ENCODE measurements around the gene ATXN1.
A peak's percentile ranks its signal among the peaks of the same experiment; 100 is the strongest.
"Not testable (repeated sequence)": the region's sequence is repeated elsewhere in the genome, so short reads cannot be mapped to it uniquely, and the experiment has no call there.

The ATXN1 gene

GRCh38 chr6:16473184-16473907, 287.9 kb downstream of the ATXN1 start:
- no peak for DNase-seq (ENCODE audit: low spot score)

GRCh38 chr6:16472349-16473069, 288.8 kb downstream of the ATXN1 start:
- no peak for DNase-seq (ENCODE audit: low spot score)

GRCh38 chr6:16471910-16472297, 289.4 kb downstream of the ATXN1 start:
- no peak for DNase-seq (ENCODE audit: low spot score)

GRCh38 chr6:16471222-16471909, 289.9 kb downstream of the ATXN1 start:
- no peak for DNase-seq (ENCODE audit: low spot score)

- no peak for DNase-seq (ENCODE audit: low spot score)
Measured at GRCh38 chr6:16470502-16471221, 290.6 kb downstream of the ATXN1 start.

GRCh38 chr6:16468991-16469615, 292.2 kb downstream of the ATXN1 start:
- no peak for DNase-seq (ENCODE audit: low spot score)

- no peak for DNase-seq (ENCODE audit: low spot score)
Measured at GRCh38 chr6:16466800-16467553, 294.3 kb downstream of the ATXN1 start.

- DNase-seq (ENCODE audit: low spot score): no peak
Measured at GRCh38 chr6:16464045-16464444, 297.2 kb downstream of the ATXN1 start.

- DNase-seq (ENCODE audit: low spot score): not testable (repeated sequence)
Measured at GRCh38 chr6:16463246-16463645, 298.0 kb downstream of the ATXN1 start.

- no peak for DNase-seq (ENCODE audit: low spot score)
Measured at GRCh38 chr6:16461491-16461890, 299.8 kb downstream of the ATXN1 start.

GRCh38 chr6:16459472-16459871, 301.8 kb downstream of the ATXN1 start:
- DNase-seq (ENCODE audit: low spot score): not testable (repeated sequence)

- DNase-seq (ENCODE audit: low spot score): no peak
Measured at GRCh38 chr6:16452348-16452747, 308.9 kb downstream of the ATXN1 start.

- DNase-seq (ENCODE audit: low spot score): no peak
Measured at GRCh38 chr6:16450821-16451220, 310.4 kb downstream of the ATXN1 start.

- no peak for DNase-seq (ENCODE audit: low spot score)
Measured at GRCh38 chr6:16450285-16450684, 311.0 kb downstream of the ATXN1 start.

GRCh38 chr6:16446273-16446672, 315.0 kb downstream of the ATXN1 start:
- DNase-seq (ENCODE audit: low spot score): no peak

GRCh38 chr6:16442031-16442430, 319.2 kb downstream of the ATXN1 start:
- no peak for DNase-seq (ENCODE audit: low spot score)

- DNase-seq (ENCODE audit: low spot score): no peak
Measured at GRCh38 chr6:16441262-16441661, 320.0 kb downstream of the ATXN1 start.

- peak; percentile 36 for DNase-seq (ENCODE audit: low spot score)
Measured at GRCh38 chr6:16440636-16441212, 320.5 kb downstream of the ATXN1 start.

- DNase-seq (ENCODE audit: low spot score): peak; percentile 45
Measured at GRCh38 chr6:16438718-16439591, 322.3 kb downstream of the ATXN1 start.

- peak; percentile 55 for DNase-seq (ENCODE audit: low spot score)
Measured at GRCh38 chr6:16437984-16438383, 323.3 kb downstream of the ATXN1 start.
